GM23338 (cell line): ENCODE data around the gene MKKS. TPM values are rescaled to one million over a fixed set of nuclear protein-coding genes. Genes with fewer than 3 reads are reported as not detected.

Source experiments
- CREB1 ChIP-seq: fragments of 250-450 bp; sonication (Bioruptor Pico); IDR thresholded peaks from 2 replicates; pipeline ENCODE4 v1.5.0; 2020; ENCODE audit warnings: low read depth, mild to moderate bottlenecking, moderate library complexity
- CTCF ChIP-seq, 2 experiments: fragments of 200-600 bp in 1 of 2; sonication (generic) in 1 of 2; conservative IDR thresholded peaks; 2 replicates each; pipeline versions ENCODE4 v1.5.1 to v1.6.1; 2016 to 2017; ENCODE audit warnings: antibody characterized with exemption in 2 of 2, low read depth in 2 of 2, mild to moderate bottlenecking in 2 of 2, moderate library complexity in 1 of 2
- ETS1 ChIP-seq: IDR thresholded peaks from 2 replicates; pipeline ENCODE4 v1.6.1; 2016; ENCODE audit warnings: antibody characterized with exemption
- EZH2phosphoT487 ChIP-seq: fragments of 200-600 bp; sonication (generic); IDR thresholded peaks from one replicate; pipeline ENCODE4 v1.8.1; 2018; ENCODE audit warnings: antibody characterized with exemption; ENCODE audit not compliant: unreplicated experiment
- STAT1 ChIP-seq: IDR thresholded peaks from one replicate; pipeline ENCODE4 v1.6.1; 2016; ENCODE audit warnings: antibody characterized with exemption; ENCODE audit not compliant: unreplicated experiment
- ZNF114 ChIP-seq: fragments of 250-450 bp; sonication (Bioruptor Pico); IDR thresholded peaks from 2 replicates; pipeline ENCODE4 v1.5.0; 2020; ENCODE audit warnings: mild to moderate bottlenecking, moderate library complexity
- ZNF331 ChIP-seq: fragments of 250-450 bp; sonication (Bioruptor Pico); IDR thresholded peaks from 2 replicates; pipeline ENCODE4 v1.5.0; 2020; ENCODE audit warnings: low read depth, mild to moderate bottlenecking, moderate library complexity
- ZNF462 ChIP-seq: fragments of 250-450 bp; sonication (Bioruptor Pico); IDR thresholded peaks from 2 replicates; pipeline ENCODE4 v1.5.0; 2020; ENCODE audit warnings: mild to moderate bottlenecking, moderate library complexity
- polyA plus RNA-seq: library from polyadenylated mRNA; unstranded; fragments of >200 nt; fragmentation: Nextera tagmentation; extraction: Ambion mirVana; gene quantifications from 2 replicates; pipeline ENCODE4 v1.2.1, GENCODE V29; 2016
- total RNA-seq: library from RNA; depleted of rRNA; stranded (reverse); fragments of >200 nt; shearing (Covaris generic); gene quantifications from 2 replicates; pipeline ENCODE4 v1.2.3, GENCODE V29; 2014

The MKKS gene
- total and polyA plus RNA-seq, 2 experiments from 2014 or later = 13.4 to 16.7 TPM

DNA sequence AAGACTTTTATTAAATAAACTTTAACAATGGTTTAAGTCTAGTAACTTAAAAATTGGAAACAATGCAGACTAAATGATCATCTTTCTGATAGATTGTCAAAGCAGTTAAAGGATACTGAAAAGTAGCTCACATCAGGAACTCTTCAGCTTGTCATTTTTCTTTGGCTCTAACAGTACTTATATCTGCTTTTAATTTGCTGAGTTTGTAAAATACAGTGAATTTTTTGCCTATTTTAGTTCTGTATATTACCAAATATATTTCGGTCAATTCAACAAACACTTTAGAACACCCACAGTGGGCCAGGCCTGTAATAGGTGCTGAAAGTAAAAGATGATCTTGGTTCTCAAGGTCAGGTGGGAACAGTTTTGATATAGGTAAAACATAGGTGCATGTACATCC is 22.3 kb downstream of the MKKS start (continued):
- TF ChIP-seq ZNF462 (CRISPR knock-in tag) (no peak), STAT1 (no peak), ETS1 (no peak), CTCF (conservative IDR thresholded peaks at IDR 0.05; ENCODE audit: low read depth in 2 of 2) (no peak), ZNF114 (CRISPR knock-in tag) (no peak), CREB1 (CRISPR knock-in tag) (no peak), EZH2phosphoT487 (no peak), ZNF331 (CRISPR knock-in tag) (no peak)
